Activated CD8-positive, alpha-beta T cell treated with anti-CD3 and anti-CD28 coated beads, Interleukin-2, amount 10 ng/mL, durations not matched to agents 7 days and 5 days (primary cell): ENCODE data around the gene PSMD1. TPM values are rescaled to one million over a fixed set of nuclear protein-coding genes. Genes with fewer than 3 reads are reported as not detected.

ENCODE experiments used
- ATAC-seq: fragments of 150-1000 bp; cut with Tn5 transposase; one replicate; pipeline ENCODE4 v1.10.0; 2021; ENCODE audit warnings: moderate library complexity
- CTCF ChIA-PET: fragments of 350-600 bp; sonication (Branson Sonifier 250); formaldehyde crosslinking; loops from one replicate; lab custom pipeline; 2021; ENCODE audit warnings: antibody characterized with exemption; lab: Charles Lee
- POLR2A ChIA-PET: fragments of 350-600 bp; sonication (Branson Sonifier 250); formaldehyde crosslinking; loops from one replicate; lab custom pipeline; 2021; ENCODE audit warnings: antibody characterized with exemption; lab: Charles Lee
- DNase-seq: peaks from one replicate; pipeline ENCODE4 v3.0.0-alpha.2; 2020
- H3K27ac Mint-ChIP-seq: one replicate; pipeline ENCODE4 v1.8.0; 2021; ENCODE audit warnings: mild to moderate bottlenecking, mixed read lengths
- H3K27me3 Mint-ChIP-seq: one replicate; pipeline ENCODE4 v1.8.0; 2021; ENCODE audit warnings: low read depth, mixed read lengths
- H3K36me3 Mint-ChIP-seq: one replicate; pipeline ENCODE4 v1.8.0; 2021; ENCODE audit warnings: low read depth, mixed read lengths
- H3K4me1 Mint-ChIP-seq: one replicate; pipeline ENCODE4 v1.8.0; 2021; ENCODE audit warnings: low read depth, mixed read lengths
- H3K4me3 Mint-ChIP-seq: one replicate; pipeline ENCODE4 v1.8.0; 2021; ENCODE audit warnings: mild to moderate bottlenecking, mixed read lengths
- H3K9me3 Mint-ChIP-seq: one replicate; pipeline ENCODE4 v1.8.0; 2022; ENCODE audit warnings: mixed read lengths; ENCODE audit not compliant: insufficient read depth
- total RNA-seq, 2 experiments: library from RNA; stranded (reverse); gene quantifications; one replicate each; pipeline ENCODE4 v1.2.3, GENCODE V29; 2021

PSMD1 gene
- total RNA-seq, 2 experiments from 2014 or later, result 92.8 to 94.1 TPM

- ATAC-seq, result peak; percentile 67
- Mint-ChIP-seq H3K4me3 (no peak within 1 kb of the TSS), H3K27ac (no peak within 1 kb of the TSS), H3K36me3 (peaks cover 2% of the 10 kb centered on the region), H3K27me3 (no peaks in the 10 kb centered on the region), H3K9me3 (no peaks in the 10 kb centered on the region), H3K4me1 (peaks cover 17% of the 10 kb centered on the region)
- CTCF ChIA-PET, result interaction anchor here (0.9 to 2.2 kb wide), 6 partner anchors 10 to 358 kb away, joined by 3 to 9 read pairs (median 3); no protein-coding TSS in a partner anchor
- DNase-seq, result no peak
- POLR2A ChIA-PET, result interaction anchor here (0.9 kb wide), 1 partner anchor 65 kb away, joined by 3 read pairs; no protein-coding TSS in a partner anchor
Observed at GRCh38 chr2:231124838-231125568, 68.3 kb downstream of the PSMD1 start, which contains the start of gene HTR2B. Gene HTR2B (minus strand): TSS chr2:231125042. CDS start chr2:231123764, 1,278 bp downstream.

DNA sequence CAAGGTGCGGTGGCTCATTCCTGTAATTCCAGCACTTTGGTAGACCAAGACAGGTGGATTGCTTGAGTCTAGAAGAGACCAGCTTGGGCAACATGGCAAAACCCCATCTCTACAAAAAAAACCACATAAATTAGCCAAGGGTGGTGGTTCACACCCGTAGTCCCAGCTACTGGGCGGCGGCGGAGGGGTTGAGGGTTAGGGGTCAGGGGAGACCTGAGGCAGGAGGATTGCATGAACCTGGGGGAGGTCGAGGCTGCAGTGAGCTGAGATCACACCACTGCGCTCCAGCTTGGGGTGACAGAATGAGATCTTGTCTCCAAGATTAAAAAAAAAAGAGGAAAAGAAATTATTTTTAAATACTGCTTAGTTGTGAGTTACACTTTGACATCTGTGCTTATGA lies 69.5 kb downstream of the PSMD1 start:
- Mint-ChIP-seq H3K36me3 (peaks cover 2% of the 10 kb centered on the region), H3K4me1 (peaks cover 17% of the 10 kb centered on the region), H3K27me3 (no peaks in the 10 kb centered on the region), H3K4me3 (no peak overlapping the region), H3K27ac (no peak overlapping the region), H3K9me3 (no peaks in the 10 kb centered on the region)
- POLR2A ChIA-PET, result no interaction called here
- CTCF ChIA-PET, result interaction anchor here (1.2 to 2.2 kb wide), 2 partner anchors 22 to 139 kb away, joined by 3 to 9 read pairs; no protein-coding TSS in a partner anchor
- DNase-seq (no peak), ATAC-seq (no peak)

DNA sequence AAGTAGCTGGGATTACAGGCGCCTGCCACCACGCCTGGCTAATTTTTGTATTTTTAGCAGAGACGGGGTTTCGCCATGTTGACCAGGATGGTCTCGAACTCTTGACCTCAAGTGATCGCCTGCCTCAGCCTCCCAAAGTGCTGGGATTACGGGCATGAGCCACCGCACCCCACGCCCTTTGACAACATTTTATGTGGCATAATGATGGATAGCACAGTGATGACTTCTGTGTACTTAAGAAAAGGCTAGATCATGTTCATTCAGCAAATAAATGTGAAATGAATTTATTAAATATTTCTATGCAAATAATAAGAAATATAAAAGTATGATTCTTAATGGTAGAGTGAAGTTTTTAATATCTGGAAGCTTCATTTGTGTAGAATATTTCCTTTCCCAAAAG lies 70.8 kb downstream of the PSMD1 start:
- DNase-seq, result no peak
- no peak for ATAC-seq
- no peaks in the 10 kb centered on the region for H3K27me3 Mint-ChIP-seq
- peaks cover 17% of the 10 kb centered on the region for H3K4me1 Mint-ChIP-seq
- no peak overlapping the region for H3K27ac Mint-ChIP-seq
- H3K9me3 Mint-ChIP-seq, result no peaks in the 10 kb centered on the region
- peaks cover 2% of the 10 kb centered on the region for H3K36me3 Mint-ChIP-seq
- H3K4me3 Mint-ChIP-seq, result no peak overlapping the region
- ChIA-PET CTCF (interaction anchor here (1.1 to 1.2 kb wide), 2 partner anchors 23 to 75 kb away, joined by 3 to 5 read pairs; no protein-coding TSS in a partner anchor), POLR2A (no interaction called here)

- Mint-ChIP-seq H3K27me3 (no peaks in the 10 kb centered on the region), H3K36me3 (peaks cover 2% of the 10 kb centered on the region)
- POLR2A ChIA-PET, result no interaction called here
Observed at GRCh38 chr2:231127936-231128335, 71.3 kb downstream of the PSMD1 start.

DNA sequence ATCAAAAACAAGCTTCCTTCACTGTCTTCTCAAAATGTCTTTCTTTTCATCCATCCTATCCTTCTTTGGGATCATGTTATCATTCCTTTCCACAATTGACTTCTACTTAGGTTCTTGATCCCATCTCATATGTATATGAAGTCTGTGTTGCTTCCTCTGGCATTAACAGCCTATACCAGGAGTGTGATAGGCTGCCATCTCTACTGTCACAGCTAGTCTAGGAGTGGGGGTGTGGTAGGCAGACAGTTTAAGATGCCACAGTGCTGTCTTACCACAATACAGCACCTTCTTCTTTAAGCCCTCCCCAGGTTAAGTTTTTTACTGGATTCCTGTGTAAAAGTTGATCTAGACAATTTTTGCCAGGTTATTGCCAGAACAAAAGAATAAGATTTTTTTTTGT lies 71.9 kb downstream of the PSMD1 start:
- Mint-ChIP-seq H3K36me3 (no peaks in the 10 kb centered on the region), H3K4me1 (peaks cover 14% of the 10 kb centered on the region), H3K9me3 (no peaks in the 10 kb centered on the region), H3K27ac (no peak overlapping the region), H3K27me3 (no peaks in the 10 kb centered on the region), H3K4me3 (no peak overlapping the region)
- ChIA-PET CTCF (interaction anchor here (0.7 to 1.2 kb wide), 5 partner anchors 9 to 78 kb away, joined by 3 to 5 read pairs (median 3); no protein-coding TSS in a partner anchor), POLR2A (no interaction called here)
- DNase-seq, result no peak
- ATAC-seq, result no peak

More at GRCh38 chr2:231127936-231128335, 71.3 kb downstream of the PSMD1 start:
- DNase-seq (no peak), ATAC-seq (no peak)
- Mint-ChIP-seq H3K4me3 (no peak overlapping the region), H3K9me3 (no peaks in the 10 kb centered on the region), H3K27ac (no peak overlapping the region), H3K4me1 (peaks cover 17% of the 10 kb centered on the region)
- CTCF ChIA-PET, result interaction anchor here (0.8 to 1.2 kb wide), 3 partner anchors 15 to 75 kb away, joined by 3 to 5 read pairs (median 3); no protein-coding TSS in a partner anchor

GRCh38 chr2:231129216-231129615 lies 72.5 kb downstream of the PSMD1 start:
- DNase-seq, result no peak
- Mint-ChIP-seq H3K4me3 (no peak overlapping the region), H3K9me3 (no peaks in the 10 kb centered on the region), H3K36me3 (no peaks in the 10 kb centered on the region), H3K27ac (no peak overlapping the region), H3K27me3 (no peaks in the 10 kb centered on the region), H3K4me1 (peaks cover 11% of the 10 kb centered on the region)
- no peak for ATAC-seq
- ChIA-PET CTCF (interaction anchor here (0.6 to 0.8 kb wide), 3 partner anchors 9 to 323 kb away, joined by 3 to 4 read pairs (median 3); no protein-coding TSS in a partner anchor), POLR2A (no interaction called here)

DNA sequence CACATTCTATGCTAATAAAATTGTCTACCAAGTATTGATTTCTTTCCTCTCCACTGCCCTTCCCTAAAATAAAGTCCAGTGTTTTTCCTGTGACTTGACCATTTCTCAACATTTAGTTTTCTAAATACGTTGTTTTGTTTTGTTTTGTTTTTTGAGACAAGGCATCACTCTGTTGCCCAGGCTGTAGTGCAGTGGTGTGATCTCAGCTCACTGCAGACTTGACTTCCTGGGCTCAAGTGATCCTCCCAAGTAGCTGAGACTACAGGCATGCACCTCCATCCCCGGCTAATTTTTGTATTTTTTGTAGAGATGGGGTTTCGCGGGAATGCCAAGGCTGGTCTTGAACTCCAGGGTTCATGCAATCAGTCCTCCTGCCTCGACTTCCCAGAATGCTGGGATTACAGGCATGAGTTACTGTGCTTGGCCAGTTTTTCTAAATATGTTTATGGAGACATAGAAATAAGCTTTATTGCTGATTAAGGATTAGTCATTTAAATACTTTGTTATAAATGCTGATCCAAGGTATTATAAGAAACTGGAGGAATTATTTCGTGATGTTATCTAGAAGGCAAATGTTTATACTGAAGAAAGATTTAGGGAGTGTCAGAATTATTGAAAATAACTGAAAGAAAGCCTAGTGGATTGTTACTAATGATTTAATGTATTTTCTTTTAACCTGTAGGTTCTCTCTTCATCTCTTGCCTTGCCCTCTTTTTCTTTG lies 73.8 kb downstream of the PSMD1 start:
- peak overlapping the region; percentile 42 for H3K27ac Mint-ChIP-seq
- CTCF ChIA-PET, result no interaction called here
- POLR2A ChIA-PET, result no interaction called here
- DNase-seq, result no peak
- H3K27me3 Mint-ChIP-seq, result no peaks in the 10 kb centered on the region
- ATAC-seq, result no peak
- H3K9me3 Mint-ChIP-seq, result no peaks in the 10 kb centered on the region
- H3K36me3 Mint-ChIP-seq, result no peaks in the 10 kb centered on the region
- H3K4me1 Mint-ChIP-seq, result peaks cover under 1% of the 10 kb centered on the region
- no peak overlapping the region for H3K4me3 Mint-ChIP-seq

GRCh38 chr2:231132129-231132528 lies 75.5 kb downstream of the PSMD1 start:
- Mint-ChIP-seq H3K27me3 (no peaks in the 10 kb centered on the region), H3K36me3 (no peaks in the 10 kb centered on the region), H3K27ac (no peak overlapping the region), H3K4me3 (no peak overlapping the region), H3K9me3 (no peaks in the 10 kb centered on the region), H3K4me1 (no peaks in the 10 kb centered on the region)
- POLR2A ChIA-PET, result no interaction called here
- DNase-seq (no peak), ATAC-seq (no peak)
- CTCF ChIA-PET, result no interaction called here

GRCh38 chr2:231133365-231134099 lies 76.9 kb downstream of the PSMD1 start:
- DNase-seq (no peak), ATAC-seq (no peak)
- ChIA-PET POLR2A (no interaction called here), CTCF (no interaction called here)
- no peaks in the 10 kb centered on the region for H3K4me1 Mint-ChIP-seq
- H3K27ac Mint-ChIP-seq, result no peak overlapping the region
- H3K4me3 Mint-ChIP-seq, result no peak overlapping the region
- no peaks in the 10 kb centered on the region for H3K27me3 Mint-ChIP-seq
- H3K36me3 Mint-ChIP-seq, result peaks cover 2% of the 10 kb centered on the region
- no peaks in the 10 kb centered on the region for H3K9me3 Mint-ChIP-seq

DNA sequence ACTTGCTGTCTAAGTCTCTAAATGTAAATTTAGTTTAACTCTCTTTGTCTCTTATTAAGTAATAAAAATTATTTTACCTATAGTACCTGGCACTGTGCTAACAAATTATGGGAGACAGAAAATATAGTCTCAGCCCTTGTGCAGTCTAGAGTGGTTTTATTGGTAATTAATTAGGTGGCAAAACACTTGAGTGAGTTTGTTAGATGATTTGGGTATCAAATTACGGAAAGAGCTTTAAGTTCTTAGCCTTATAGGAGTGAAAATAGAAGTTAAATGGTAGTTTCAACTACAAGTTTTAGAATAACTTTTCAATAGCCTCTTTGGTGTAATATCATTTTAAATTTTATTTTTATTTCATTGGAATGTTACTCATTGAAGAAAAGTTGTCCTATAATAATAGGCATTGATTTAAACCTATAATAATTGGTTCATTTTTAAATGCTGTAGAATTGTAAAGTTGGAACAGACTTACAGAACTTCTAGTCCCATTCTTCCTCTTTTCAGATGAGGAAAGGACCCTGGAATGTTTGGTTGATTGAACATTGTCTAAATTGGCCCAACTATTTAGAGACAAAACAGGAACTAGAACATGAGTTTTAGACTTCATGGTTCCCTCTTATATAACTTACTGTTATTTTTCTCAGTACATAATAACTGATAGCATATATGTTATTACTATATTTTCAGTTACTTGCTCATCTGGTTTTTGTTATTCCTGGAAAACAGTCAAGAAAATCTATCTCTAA lies 78.4 kb downstream of the PSMD1 start:
- Mint-ChIP-seq H3K27ac (no peak overlapping the region), H3K4me1 (no peaks in the 10 kb centered on the region), H3K27me3 (no peaks in the 10 kb centered on the region), H3K36me3 (peaks cover 6% of the 10 kb centered on the region), H3K9me3 (no peaks in the 10 kb centered on the region), H3K4me3 (no peak overlapping the region)
- ChIA-PET CTCF (interaction anchor here (0.7 to 1.0 kb wide), 2 partner anchors 10 to 13 kb away, joined by 3 read pairs; partner anchors contain the start of gene HTR2B), POLR2A (no interaction called here)
- DNase-seq (no peak), ATAC-seq (no peak)

DNA sequence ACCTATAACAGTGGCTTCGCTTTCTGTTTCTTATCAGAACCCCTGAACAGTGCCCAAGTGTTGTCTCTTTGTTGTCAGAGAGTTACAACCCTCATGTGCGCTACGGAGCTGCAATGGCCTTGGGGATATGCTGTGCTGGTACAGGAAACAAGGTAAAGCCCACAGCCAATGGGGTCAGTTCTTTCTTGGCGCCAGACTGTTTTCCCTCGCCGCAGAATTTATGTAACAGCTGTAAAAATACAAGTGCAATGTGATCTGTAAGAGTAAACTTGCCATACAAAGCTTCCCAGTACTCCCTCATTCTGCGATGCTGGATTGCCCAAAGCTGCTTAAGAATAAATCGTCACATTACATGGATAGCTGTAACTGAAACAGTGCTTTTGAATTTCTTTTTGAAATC lies 82.0 kb downstream of the PSMD1 start:
- no peak for ATAC-seq
- CTCF ChIA-PET, result no interaction called here

More for the DNA sequence above, 82.0 kb downstream of the PSMD1 start:
- Mint-ChIP-seq H3K27me3 (no peaks in the 10 kb centered on the region), H3K36me3 (peaks cover 8% of the 10 kb centered on the region), H3K9me3 (no peaks in the 10 kb centered on the region), H3K4me3 (no peak overlapping the region), H3K27ac (no peak overlapping the region), H3K4me1 (no peaks in the 10 kb centered on the region)
- DNase-seq, result no peak
- POLR2A ChIA-PET, result no interaction called here
